HG02981 (cell line): Measurements from ENCODE around the gene CACNA1G.

Experiments
- ATAC-seq: cut with Tn5 transposase; IDR thresholded peaks from one replicate; pipeline ENCODE4 v1.9.1; 2021; ENCODE audit warnings: mild to moderate bottlenecking, moderate library complexity; ENCODE audit not compliant: unreplicated experiment

CACNA1G gene

DNA sequence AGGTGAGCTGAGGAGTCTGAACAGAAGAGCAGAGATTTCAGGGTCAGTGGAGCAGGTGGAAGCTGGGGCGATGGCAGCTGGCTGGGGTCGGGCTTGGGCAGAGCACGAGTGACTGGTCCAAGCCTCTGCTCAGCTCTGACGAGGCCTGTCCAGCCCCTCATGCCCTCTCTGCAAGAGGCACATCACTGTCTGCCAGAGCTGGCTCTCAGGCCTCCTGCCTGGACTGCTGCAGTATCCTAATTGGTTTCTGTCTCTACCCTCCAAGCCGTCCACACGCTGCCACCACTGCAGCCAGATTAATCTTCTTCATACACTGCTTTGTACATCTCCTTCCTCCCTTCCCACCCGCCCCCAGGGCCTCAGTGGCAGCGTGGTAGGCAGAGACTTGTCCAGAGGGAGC is 25.4 kb downstream of the CACNA1G start:
- no peak for ATAC-seq

DNA sequence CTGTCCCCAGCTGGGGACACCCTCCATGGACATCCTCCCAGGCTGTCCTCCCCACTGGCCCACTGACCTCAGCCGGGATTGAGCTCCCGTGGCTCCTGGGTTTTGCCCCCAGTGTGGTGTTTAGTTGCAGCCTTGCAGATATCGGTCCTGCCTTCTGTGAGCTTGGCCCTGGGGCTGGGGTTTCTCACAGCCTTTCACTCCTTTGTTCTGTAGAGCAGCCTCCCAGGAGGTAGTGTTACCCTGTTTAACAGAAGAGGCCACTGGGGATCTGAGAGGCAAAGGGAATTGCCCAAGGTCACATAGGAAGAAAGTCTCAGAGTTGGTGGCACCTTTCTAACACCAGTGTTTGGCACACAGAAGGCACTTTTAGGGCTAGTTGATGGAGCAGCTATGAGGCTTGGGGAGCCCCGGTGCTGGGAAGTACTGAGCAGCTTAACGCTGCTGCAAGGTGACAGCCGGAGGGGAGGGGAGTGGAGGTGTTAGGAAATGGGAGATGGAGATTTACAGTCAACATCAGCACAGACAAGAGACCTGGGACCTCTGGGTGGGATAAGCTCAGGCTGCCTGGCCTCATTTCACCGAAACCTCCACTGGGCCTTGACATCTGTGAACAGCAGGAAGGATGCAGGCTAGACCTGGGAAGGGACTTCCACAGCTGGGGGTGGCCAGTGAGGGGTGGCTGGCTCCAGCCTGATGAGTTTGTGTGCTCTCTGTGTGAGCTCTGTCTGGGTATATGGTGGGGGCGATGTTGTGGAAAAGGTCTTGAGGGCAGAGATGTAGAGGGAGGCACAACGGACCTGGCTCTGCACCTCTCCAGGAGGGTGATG is 26.1 kb downstream of the CACNA1G start:
- ATAC-seq: no peak

DNA sequence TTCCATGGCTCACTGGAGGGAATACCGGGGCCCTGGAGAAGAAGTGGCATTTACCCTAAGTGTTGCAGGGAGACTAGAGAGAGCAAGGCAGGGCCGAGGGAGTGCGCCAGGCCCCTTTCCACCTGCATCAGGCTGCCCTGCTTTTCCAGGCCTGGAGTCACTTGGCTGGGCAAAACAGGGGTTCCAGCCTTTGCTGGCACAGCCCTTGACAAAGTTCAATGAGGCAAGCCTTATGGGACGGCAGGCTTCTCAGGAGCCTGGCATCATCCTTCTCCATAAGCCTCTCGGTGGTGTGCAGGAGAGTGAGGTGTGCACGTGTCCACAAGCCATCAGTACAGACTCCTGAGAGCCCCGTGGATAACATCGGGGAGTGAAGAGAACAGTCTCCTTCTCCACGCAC is 27.1 kb downstream of the CACNA1G start:
- ATAC-seq: no peak

DNA sequence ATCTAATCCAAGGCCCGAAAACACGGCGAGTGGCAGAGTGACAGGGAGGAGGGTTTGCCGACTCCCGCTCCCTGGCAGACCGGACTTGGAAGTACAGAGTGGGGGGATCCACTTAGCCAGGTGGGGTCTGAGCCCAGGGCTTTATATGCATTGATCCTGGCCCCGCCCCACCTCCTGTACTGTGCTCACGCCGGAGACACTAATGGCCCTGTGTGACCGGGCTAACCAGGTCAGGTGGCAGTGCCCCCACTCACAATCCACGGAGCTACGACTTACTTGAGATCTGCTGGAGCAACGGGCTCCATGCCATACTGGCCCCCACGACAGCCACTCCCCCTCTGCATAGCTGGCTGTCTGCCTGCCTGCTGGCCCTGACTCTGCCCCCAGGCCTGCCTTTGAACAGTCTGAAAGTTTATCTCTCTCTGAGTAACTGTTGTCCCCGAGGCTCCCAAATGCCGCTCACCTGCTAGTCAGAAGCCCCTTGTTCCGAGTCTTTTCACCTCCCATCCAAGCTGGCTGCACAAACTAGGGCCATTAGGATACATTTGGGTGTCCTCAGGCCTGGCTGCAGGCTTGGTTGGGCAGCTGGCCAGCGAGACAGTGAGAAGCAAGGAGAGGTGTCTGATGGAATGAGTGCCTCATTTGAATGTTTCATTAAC is 28.0 kb downstream of the CACNA1G start:
- no peak for ATAC-seq

DNA sequence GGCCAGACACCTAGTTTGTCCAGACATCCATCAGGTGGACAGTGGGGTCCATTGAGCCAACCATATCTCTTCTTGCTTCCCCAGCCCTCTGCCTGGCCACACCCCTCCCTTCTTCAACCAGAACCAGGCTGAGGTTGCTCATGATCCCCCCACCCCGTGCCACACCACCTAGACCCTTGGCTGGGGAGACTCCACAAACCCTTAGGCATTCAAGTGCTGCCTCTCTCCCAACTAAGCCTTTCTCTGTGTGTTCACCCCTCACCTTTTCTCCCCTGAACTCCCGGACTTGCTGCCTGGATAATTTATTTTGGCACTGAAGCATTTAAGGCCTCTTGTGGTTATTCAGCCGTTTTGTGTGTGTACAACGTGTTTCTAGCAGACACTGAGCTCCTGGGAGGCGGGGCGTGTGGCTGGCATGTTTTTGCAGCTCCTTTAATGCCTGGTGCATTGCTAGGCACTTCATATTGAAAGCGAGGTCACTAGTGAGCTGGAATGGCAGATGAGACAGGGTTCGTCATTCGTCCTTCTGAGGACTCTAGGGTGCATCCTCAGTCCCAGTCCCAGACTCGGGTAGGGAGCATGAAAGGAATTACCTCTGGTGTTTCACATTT is 28.7 kb downstream of the CACNA1G start:
- ATAC-seq: no peak

DNA sequence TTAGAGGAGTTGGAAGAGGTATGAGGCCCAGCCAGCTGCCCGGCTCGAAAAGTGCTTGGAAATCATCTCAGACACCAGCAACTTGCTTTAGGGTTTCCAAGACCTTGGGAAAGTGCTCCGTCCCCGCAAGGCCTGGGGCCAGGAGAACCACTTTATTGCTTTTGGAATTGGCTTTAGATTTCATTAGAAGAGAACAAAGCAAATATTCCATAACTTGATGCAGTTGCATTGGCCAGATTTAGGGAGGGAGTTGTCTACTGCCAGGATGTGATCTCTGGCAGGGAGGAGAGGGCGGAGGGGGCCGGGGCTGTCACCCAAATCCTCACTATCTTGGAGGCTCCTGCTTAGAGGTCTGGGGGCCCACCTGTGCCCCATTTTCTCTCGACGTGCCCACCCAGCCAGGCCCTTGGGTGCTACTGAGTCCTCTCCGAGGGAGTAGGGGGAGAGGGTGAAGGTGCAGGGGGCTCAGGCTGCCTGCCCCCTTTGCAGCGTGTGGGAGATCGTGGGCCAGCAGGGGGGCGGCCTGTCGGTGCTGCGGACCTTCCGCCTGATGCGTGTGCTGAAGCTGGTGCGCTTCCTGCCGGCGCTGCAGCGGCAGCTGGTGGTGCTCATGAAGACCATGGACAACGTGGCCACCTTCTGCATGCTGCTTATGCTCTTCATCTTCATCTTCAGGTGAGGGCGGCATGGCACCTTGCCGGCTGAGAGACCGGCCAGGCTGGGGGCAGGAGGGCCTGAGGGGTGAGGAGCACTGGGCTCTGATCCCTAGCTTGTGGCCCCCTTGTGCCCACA is 30.6 kb downstream of the CACNA1G start:
- no peak for ATAC-seq

DNA sequence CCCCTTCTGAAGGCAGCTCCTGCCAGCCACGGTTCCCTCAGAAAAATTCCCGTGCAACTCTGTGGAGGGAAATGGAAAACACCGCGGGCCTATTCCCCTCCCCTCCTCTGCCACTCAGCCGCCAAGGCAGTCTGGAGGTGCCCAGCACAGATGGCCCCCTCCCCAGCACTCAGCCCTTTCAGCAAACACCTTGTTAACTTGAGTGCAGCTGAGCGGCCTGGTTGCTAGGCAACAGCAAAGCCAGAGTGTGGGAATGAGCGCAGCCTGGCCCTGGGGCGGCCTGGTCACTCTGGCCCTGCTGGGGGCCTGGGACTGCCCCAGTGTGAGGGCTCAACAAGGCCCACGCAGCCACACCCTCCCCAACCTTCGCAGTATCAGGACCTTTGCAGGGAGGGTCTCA is 32.8 kb downstream of the CACNA1G start:
- no peak for ATAC-seq

DNA sequence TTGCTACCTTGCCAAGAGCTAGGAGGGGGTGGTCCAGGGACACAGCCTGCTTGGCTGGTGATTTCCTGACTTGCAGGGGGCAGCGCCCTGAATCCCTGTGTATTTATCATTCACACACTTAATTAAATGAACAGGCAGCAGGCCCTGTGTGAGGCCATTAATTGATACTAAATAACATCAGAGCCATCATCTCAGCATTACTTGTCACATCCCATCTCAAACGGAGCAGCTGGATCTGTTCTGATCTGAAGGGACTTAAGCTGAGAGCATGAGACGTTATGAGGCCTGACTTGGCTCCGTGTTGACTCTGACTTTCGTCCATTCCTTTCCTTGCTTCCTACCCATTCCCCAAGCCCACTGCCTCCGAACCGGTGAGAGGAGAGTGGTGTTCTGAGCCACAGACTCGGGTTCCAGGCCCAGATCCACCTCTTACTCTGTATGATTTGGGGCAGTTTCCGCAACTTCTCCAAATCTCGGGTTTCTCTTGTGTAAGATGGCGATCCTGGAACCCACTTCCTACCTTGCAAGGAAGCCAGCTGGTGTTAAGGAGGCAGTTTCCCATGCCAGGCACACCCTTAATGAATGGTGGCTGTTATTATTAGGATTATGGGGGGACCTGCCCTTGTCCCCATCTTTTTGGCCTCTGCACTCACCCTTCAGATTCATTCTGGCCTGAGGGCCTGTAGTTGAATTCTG is 33.8 kb downstream of the CACNA1G start:
- ATAC-seq: no peak

DNA sequence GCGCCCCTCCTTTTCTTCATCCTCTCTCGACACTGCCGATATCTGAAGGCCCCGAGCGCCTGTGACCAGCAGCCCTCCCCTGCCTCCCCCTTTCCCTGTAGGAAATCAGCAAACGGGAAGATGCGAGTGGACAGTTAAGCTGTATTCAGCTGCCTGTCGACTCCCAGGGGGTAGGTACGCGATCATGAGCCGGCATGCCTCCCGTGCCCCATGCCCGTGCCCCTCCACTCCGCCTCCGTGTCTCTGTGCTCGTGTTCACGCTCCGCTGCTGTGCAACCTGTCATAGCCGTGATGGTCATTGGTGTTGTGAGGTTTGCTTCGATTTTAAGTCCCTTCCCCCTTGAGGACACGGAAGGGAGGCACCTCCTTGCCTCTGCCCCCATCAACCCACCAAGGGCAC is 34.4 kb downstream of the CACNA1G start:
- no peak for ATAC-seq

DNA sequence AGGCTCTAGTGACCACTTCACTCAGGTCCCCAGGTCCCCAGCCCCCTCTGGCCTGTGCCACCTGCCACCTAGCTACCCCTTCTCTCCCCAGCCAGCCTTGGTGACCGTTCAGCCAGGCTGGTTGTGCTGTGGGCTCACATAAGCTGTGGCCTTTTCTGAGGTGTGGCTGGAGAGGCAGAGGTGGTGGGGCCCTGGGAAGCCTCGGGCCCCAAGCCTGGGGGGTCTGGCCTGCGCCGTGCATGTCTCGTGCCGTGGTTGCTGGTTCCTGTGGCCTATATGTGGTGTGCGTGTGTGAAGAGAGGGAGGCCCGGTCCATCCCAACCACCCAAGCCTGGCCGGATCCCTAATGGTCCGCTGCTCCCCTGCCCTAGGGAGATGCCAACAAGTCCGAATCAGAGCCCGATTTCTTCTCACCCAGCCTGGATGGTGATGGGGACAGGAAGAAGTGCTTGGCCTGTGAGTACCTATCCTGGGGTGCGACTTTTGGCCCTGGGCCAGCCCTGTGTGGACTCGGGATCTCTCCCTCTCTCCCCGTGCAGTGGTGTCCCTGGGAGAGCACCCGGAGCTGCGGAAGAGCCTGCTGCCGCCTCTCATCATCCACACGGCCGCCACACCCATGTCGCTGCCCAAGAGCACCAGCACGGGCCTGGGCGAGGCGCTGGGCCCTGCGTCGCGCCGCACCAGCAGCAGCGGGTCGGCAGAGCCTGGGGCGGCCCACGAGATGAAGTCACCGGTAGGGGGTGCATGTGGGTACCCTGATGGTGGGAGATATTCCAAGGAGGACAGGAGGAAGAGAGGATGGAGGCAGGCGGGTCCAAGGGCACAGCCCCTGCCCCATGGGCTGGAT is 35.9 kb downstream of the CACNA1G start:
- ATAC-seq: no peak

DNA sequence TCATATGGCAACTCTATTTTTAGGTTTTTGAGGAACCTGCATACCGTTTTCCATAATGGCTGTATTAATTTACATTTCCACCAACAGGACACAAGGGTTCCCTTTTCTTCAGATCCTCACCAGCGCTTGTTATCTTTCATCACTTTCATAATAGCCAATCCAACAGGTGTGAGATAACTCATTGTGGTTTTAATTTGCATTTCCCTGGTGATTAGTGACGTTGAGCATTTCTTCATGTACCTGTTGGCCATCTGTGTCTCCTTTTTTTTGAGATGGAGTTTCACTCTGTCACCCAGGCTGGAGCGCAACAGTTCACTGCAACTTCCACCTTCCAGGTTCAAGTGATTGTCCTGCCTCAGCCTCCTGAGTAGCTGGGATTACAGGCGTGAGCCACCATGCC is 38.0 kb downstream of the CACNA1G start:
- ATAC-seq: no peak

DNA sequence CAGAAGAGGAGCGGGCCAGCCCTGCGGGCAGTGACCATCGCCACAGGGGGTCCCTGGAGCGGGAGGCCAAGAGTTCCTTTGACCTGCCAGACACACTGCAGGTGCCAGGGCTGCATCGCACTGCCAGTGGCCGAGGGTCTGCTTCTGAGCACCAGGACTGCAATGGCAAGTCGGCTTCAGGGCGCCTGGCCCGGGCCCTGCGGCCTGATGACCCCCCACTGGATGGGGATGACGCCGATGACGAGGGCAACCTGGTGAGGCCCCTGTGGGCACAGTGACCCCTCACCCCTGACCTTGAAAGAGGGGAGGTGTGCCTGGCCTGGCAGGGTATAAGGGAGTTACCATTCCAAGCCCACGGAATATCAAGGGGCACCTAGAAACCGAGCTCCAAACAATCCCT is 39.1 kb downstream of the CACNA1G start:
- no peak for ATAC-seq

DNA sequence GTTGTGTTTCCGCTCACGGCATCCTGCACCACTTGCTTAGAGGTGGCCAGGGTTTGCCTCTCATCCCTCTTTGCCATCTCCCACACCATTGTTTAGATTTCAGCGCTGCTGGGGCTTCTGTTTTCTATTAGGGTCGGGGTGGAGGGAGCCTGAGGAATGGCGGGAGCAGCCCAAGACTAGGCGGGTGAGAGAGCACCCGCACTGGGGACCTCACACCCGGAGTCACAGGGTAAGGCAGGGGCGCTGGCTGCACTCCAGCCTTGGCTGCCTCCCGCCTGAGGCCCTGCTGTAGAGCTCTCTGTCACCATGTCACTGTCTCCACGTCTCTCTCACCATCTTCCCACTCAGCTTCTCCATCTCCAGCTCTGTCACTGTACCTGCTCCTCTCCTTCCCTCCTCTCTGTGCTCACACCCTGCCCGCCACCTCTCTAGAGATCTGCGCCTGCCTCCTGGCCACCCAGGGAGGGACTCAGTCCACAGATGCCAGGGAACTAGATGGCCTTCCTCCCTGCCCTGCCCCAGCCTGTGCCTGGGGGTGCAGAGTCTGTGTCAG is 41.4 kb downstream of the CACNA1G start:
- ATAC-seq: no peak

DNA sequence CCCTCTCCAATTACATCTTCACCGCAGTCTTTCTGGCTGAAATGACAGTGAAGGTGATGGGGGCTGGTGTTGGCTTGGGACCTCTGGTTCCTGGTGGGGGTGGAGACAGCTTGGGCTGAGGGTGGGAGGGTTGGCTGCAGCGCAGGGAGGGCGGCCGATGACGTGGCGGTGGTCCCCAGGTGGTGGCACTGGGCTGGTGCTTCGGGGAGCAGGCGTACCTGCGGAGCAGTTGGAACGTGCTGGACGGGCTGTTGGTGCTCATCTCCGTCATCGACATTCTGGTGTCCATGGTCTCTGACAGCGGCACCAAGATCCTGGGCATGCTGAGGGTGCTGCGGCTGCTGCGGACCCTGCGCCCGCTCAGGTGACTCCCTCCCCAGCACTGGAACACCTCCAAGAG is 42.3 kb downstream of the CACNA1G start:
- ATAC-seq: no peak

DNA sequence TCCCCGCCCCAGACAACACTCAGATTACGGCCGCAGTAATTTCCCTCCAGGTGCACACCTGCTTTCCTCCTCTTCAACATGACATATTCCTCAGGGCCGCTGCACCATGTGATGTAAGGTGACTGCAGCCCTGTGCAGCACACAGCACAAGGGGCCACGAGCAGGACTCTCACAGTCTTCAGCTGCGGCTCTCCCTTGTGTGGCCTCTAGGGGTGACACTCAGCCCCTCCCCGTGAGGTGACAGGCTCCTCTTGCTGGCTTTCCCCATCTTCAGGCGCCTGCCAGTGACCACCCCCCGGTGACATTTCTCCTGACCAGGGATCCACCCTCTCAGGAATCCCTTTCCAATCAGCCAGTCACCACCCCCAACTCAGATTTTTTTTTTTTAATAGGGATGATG is 42.8 kb downstream of the CACNA1G start:
- no peak for ATAC-seq

DNA sequence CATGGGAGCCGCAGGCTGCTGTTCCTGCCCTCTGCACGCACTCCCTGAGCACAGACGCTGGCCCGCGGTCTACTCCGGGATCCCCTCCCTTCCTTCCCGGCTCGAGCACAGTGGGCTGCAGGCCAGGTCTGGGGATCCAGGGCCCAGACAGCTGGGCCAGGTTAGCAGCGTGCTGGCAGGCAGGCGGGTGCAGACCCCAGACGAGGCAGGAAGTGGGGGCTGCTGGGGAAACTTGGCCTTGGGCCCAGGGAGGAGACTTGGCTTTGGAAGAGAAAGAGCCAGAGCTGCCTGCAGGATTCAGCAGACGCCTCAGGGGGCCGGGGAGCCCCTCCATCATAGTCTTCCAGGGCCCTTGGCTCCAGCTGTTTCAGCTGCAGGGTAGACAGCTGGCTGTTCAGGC is 44.0 kb downstream of the CACNA1G start:
- no peak for ATAC-seq

DNA sequence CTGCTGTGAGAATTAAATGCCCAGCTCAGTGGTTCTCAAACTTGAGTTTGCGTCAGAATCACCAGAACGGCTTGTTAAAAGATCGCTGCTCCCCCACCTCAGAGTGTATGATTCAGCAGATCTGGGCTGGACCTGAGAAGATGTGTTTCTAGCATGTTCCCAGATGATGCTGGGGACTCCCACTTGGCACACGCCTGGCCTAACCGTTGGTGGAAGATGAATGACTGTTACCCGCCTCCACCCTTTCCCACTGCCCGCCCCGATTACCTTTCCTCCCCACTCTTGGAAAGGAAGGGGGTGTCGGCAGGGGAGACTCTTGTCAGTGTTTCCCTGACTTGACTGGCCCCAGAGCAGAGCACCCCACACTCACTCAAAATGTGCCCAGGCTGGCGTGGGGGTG is 44.9 kb downstream of the CACNA1G start:
- no peak for ATAC-seq

DNA sequence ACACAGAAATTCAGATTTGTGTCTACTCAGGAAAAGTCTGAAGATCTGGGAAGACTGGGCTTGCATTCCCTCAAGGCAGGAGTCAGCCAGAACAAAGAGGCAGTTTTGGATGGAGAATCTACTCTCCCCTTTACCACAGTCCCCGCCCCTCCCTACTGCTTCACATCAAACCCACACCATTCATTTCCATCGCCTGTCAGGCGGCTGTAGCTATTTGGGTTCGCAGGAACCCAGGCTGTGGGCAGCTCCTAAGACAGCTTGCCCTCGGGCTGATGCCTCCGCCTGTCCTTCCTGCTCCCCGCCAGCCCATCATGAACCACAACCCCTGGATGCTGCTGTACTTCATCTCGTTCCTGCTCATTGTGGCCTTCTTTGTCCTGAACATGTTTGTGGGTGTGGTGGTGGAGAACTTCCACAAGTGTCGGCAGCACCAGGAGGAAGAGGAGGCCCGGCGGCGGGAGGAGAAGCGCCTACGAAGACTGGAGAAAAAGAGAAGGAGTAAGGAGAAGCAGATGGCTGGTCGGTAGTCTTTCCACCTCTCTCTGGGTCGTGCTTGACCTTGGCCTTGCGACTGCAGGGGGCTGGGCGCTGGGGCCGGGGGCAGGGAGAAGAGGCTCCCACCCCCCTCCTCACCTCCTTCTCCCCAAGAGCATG is 47.1 kb downstream of the CACNA1G start:
- no peak for ATAC-seq
